ENCODE results near the gene ADAM15.
A peak's percentile ranks its signal among the peaks of the same experiment; 100 is the strongest.

The ADAM15 gene

DNA sequence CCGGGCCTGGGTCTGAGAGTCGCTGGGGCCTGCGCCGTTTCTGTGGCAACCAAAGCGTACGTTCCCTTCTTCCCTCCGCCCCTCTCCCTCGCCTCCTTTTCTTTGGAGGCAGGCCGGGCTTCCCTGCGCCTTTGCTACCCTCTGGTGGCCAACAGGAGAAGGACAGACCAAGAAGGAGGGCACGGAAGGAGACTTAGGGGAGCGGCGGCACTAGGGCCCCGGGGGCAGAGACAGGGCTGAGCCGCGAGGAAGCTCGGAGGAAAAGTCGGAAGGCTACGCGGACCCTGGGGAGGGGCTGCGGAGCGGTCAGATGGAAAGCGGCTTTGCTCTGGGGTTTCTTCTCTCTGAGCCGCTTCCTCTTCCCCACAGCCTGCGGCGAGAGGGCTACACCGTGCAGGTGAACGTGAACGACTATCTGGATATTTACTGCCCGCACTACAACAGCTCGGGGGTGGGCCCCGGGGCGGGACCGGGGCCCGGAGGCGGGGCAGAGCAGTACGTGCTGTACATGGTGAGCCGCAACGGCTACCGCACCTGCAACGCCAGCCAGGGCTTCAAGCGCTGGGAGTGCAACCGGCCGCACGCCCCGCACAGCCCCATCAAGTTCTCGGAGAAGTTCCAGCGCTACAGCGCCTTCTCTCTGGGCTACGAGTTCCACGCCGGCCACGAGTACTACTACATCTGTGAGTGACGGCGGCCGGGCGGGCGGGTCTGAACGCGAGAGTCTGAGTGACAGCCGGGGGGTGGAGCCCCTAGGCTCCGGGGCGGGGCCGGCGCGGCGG is 33.8 kb downstream of the ADAM15 start:
- DNase-seq (ENCODE audit: low spot score), result peak; percentile 97

DNA sequence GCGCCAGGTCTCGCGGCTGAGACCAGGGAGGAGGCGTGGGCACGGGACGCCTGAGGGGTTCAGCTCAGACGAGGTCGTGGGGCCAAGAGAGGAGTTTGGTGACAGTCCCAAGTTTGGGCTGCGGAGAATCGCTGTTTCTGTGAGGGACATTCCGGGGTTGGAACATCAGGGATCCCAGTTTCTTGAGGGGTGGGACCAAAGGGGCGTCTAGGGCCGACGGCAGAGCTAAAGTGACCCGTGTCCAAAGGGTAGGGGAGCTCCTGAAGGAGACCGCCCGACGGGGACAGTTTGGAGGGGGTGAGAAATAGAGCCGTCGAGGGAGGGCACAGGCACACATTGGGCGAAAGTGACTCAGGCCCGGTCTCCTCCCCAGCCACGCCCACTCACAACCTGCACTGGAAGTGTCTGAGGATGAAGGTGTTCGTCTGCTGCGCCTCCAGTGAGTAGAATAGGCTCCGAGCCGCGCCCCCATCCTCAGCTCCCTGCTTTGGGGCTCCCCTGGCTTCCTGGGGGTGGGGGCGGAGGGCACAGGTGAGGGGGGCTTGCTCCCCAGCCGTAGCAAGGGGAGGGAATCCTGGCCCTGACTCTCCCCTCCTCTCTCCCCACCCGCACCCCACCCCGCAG is 34.5 kb downstream of the ADAM15 start:
- no peak for DNase-seq (ENCODE audit: low spot score)

DNA sequence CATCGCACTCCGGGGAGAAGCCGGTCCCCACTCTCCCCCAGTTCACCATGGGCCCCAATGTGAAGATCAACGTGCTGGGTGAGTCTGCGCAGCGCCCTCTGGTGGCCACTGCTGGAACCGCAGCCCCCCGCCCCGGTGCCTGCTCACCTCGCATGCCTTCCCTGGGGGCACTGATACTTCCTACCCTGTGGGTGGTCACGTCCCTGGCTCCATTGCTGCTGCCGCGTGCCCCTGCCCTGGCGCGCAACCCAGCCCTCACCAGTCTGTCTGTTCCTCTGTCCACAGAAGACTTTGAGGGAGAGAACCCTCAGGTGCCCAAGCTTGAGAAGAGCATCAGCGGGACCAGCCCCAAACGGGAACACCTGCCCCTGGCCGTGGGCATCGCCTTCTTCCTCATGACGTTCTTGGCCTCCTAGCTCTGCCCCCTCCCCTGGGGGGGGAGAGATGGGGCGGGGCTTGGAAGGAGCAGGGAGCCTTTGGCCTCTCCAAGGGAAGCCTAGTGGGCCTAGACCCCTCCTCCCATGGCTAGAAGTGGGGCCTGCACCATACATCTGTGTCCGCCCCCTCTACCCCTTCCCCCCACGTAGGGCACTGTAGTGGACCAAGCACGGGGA is 35.1 kb downstream of the ADAM15 start:
- DNase-seq (ENCODE audit: low spot score), result peak; percentile 91

DNA sequence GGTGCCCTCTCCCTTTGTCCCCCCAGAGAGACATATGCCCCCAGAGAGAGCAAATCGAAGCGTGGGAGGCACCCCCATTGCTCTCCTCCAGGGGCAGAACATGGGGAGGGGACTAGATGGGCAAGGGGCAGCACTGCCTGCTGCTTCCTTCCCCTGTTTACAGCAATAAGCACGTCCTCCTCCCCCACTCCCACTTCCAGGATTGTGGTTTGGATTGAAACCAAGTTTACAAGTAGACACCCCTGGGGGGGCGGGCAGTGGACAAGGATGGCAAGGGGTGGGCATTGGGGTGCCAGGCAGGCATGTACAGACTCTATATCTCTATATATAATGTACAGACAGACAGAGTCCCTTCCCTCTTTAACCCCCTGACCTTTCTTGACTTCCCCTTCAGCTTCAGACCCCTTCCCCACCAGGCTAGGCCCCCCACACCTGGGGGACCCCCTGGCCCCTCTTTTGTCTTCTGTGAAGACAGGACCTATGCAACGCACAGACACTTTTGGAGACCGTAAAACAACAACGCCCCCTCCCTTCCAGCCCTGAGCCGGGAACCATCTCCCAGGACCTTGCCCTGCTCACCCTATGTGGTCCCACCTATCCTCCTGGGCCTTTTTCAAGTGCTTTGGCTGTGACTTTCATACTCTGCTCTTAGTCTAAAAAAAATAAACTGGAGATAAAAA is 35.9 kb downstream of the ADAM15 start:
- no peak for DNase-seq (ENCODE audit: low spot score)

GRCh38 chr1:155091071-155092051 is 40.2 kb downstream of the ADAM15 start:
- DNase-seq (ENCODE audit: low spot score), result peak; percentile 78

GRCh38 chr1:155092131-155092530 is 41.0 kb downstream of the ADAM15 start:
- no peak for DNase-seq (ENCODE audit: low spot score)

- no peak for DNase-seq (ENCODE audit: low spot score)
Observed at GRCh38 chr1:155092641-155093040, 41.5 kb downstream of the ADAM15 start.

DNA sequence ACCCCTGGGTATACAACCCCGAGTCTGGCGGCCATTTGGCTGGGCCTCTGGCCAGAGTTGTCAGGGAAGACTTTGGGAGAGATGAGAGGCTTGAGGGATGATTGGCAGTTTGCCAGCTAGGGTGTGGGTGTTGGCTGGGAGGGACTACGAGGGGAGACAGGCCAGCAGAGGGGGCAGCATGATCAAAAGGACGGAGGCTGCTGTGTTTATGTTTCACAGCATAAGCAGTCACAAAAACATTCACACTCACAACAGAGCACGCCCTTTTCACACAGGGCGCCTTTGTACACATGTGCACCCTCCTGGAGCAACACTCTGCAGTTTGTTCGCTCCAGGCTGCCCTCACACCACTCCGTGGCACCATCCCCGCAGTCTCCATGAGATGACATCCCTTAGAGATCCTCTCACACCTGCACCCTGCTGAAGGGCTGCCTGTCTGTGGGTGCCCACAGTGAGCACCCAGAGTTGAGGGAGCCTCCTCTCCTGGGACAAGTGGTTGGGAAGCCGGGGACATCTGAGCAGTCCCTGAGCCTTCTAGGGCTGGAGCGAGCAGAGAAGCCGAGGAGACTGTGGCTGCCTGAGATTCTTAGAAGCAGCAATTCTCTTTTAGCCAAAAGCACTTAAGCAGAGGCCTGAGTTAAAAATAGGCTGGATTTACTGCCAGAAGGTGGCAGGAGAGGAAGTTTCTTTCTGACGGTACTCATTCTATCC is 43.0 kb downstream of the ADAM15 start:
- no peak for DNase-seq (ENCODE audit: low spot score)

DNA sequence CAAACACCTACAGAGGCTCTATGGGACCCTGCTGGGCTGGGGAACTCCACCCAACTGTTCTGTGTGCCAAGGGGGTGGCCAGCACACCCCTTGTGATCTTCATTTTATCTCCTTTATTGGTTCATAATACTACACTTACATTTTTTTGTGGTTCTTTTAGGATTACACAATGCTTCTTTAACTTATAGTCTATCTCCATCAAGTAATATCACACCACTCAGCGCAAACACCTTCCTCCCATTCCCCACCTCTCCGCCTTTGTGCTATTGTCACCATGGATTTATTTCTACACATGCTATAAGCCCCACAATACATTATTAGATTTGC is 43.5 kb downstream of the ADAM15 start:
- DNase-seq (ENCODE audit: low spot score), result no peak

DNA sequence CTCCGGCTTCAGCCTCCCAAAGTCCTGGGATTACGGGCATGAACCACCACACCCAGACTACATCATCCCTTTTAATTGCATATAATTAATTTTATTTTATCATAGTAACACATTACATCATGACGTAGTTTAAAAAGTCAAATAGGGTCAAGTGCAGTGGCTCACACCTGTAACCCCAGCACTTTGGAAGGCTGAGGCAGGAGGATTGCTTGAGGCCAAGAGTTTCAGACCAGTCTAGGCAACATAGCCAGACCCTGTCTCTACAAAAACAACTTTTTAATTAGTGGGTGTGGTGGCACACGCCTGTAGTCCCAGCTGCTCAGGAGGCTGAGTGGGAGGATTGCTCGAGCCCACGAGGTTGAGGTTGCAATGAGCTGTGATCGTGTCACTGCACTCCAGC is 48.2 kb downstream of the ADAM15 start:
- DNase-seq (ENCODE audit: low spot score), result no peak

- no peak for DNase-seq (ENCODE audit: low spot score)
Observed at GRCh38 chr1:155103325-155103724, 52.2 kb downstream of the ADAM15 start.

DNA sequence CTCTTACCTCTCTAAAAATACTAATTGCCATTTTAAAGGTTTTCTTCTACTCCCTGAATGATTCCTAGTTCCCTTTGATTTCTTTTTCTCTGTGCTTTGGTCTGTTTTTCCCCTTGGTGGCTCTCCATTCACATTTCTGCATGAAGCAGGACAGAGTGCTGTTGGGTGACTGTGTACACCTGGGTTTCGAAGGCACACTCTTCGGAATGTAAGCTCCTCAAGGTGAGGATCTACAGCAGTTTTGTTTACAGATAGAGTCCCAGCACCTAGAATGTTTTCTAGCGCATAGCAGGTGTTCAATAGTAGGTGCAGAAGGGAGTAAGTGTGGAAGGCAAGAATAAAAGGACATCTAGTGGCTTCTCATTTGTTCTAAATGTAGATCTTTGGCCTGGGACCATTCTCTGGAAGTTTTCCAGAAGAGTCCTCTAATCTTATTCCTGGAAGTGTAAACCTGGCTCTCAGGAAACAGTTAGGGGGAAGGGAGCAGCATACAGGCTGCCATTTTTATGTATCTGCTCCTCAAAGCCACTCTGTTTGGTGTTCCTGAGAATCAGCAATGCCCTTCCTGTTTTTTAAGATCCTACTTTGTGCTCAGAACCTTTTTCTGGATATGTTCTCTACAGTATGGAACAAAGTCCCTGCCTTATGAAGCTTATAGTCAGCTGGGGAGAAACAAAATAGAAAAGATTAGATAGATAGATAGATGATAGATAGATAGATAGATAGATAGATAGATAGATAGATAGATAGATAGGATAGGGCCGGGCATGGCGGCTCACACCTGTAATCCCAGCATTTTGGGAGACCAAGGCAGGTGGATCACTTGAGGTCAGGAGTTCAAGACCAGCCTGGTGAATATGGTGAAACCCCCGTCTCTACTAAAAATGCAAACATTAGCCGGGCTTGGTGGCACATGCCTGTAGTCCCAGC is 53.8 kb downstream of the ADAM15 start:
- no peak for DNase-seq (ENCODE audit: low spot score)

DNA sequence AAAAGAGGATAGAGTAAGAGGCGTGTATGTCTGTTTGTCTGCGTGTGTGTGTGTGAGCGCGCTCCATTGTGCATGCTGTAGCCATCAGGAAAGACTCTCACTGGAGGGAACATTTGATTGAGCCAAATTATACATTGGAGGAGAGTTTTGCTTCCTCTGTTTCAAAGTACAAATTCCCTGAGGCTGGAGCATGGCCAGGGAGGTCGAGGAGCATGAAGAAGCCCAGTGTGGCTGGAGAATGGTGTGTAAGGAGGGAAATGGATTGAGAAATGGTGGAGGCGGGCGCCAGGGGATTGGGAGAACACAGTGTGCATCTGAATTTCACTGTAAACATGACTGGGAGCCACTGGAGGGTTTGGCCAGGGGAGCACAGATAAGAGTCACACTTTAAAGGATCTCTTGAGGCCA is 54.5 kb downstream of the ADAM15 start:
- no peak for DNase-seq (ENCODE audit: low spot score)

DNA sequence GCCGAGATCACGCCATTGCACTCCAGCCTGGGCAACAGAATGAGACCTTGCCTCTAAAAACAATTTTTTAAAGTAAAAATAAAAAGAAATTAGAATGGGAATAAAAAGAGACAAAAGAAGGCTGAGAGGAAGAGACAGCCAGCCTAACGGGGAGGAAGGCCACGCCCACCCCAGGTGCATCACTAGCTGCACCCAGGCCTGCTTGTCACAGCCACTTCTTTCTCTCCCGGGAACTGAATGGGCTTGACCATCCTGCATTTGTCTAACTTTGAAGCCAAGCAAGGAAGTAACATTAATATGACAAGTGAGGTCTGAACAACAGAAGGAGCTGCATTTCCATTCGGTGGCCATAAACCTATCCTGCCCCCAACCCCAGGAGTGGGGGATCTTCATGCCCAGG is 55.7 kb downstream of the ADAM15 start:
- no peak for DNase-seq (ENCODE audit: low spot score)

GRCh38 chr1:155107309-155108264 is 56.5 kb downstream of the ADAM15 start:
- DNase-seq (ENCODE audit: low spot score), result peak; percentile 40

DNA sequence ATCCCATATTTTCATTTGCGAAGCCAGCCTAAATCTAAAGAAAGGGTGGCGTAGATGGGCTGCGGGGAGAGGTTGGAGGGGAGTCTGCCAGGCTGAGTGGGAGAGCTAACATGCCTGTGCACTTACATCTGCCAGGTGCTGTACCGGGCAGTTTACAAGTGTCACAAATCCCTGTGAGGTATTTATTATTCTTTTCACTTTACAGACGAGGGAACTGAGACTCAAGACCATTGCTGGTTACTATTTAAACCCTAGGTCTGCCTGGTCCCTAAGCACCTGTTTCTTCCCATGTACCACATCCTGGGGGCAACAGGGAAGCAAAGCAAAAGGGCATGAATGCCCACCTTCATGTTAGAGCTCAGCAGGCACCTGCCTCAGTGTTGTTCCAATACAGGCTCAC is 57.2 kb downstream of the ADAM15 start:
- no peak for DNase-seq (ENCODE audit: low spot score)

DNA sequence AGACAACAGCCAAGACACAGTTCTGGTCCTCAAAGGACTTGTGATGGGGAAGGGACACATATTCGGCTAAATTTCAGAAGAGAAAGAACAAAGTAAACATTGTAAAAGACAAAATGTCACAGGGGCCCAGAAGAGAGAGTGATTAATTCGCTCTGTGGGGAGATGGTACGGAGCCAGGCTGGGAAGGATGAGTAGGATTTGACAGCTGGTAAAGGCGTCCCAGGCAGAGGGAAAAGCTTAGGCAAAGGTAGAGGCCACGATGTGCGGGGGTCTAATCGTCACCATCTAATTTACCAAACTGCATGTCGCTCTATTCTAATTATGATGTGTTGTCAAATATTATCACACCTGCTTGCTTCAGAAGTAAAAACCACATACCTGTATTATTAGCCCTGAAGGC is 59.3 kb downstream of the ADAM15 start:
- DNase-seq (ENCODE audit: low spot score), result no peak

DNA sequence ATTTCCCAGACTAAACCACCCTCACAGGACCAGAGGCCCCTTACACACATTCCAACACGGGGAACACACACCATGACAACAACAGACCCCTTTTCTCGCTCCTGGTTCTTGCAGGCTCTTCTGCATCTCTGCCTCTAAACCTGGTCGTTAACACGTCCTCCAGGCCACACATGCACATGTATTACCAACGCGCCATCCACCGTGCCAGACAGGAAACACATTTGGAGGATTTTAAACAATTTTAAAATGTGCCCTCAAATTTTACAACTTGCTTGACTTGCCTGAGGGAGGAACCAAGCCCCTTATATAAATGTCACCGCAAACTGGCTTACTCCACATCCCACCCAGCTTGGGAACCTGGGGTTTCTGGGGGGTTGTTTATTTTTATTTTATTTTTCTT is 59.7 kb downstream of the ADAM15 start:
- no peak for DNase-seq (ENCODE audit: low spot score)
